VCaP (cell line): ENCODE data around the gene CCDC27.

Experiments used
- H3K27ac ChIP-seq: fragments of 450-650 bp; 2 replicates; pipeline ENCODE4 v1.5.1; 2017
- TF ChIP-seq, protein P1 (sequence below): fragments of 450-650 bp; conservative IDR thresholded peaks from 2 replicates; pipeline ENCODE4 v1.5.1; 2017; ENCODE audit warnings: mild to moderate bottlenecking, moderate library complexity

The CCDC27 gene

GRCh38 chr1:3787745-3788605, 35.7 kb downstream of the CCDC27 start:
- no peak overlapping the region for H3K27ac ChIP-seq

DNA sequence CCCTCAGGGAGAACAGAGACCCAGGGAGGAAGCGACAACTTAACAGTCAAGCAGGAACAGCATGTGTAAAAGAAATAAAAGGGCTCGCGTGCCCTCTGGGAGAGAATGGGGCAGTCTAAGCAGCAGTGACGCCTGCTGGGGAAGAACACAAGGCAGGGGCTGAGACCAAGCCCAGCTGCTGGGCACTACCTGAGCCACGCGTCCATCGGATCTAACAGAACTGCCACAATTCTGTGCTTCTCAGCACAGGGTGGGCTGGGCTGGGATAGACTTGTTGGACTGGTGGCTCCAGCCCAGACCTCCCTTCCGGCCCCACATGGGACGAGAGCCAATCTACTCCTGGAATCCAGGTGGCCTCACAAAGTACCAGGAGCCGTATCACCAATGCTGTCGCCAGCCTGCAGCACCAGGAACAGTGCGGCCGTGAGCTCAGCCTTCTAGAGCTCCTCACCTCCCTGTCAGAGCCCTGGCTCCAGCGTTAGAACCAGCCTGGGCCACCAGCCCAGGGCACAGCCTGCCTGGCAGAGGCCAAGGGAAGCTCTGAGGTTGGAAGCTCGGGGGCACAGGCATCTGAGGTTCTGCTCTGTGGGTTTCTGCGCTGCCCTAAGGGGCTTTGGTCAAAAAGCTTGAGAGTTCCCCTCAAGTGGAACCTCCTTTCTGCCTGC, 36.6 kb downstream of the CCDC27 start:
- no peak overlapping the region for H3K27ac ChIP-seq
- TF ChIP-seq, protein P1, sequence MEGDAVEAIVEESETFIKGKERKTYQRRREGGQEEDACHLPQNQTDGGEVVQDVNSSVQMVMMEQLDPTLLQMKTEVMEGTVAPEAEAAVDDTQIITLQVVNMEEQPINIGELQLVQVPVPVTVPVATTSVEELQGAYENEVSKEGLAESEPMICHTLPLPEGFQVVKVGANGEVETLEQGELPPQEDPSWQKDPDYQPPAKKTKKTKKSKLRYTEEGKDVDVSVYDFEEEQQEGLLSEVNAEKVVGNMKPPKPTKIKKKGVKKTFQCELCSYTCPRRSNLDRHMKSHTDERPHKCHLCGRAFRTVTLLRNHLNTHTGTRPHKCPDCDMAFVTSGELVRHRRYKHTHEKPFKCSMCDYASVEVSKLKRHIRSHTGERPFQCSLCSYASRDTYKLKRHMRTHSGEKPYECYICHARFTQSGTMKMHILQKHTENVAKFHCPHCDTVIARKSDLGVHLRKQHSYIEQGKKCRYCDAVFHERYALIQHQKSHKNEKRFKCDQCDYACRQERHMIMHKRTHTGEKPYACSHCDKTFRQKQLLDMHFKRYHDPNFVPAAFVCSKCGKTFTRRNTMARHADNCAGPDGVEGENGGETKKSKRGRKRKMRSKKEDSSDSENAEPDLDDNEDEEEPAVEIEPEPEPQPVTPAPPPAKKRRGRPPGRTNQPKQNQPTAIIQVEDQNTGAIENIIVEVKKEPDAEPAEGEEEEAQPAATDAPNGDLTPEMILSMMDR: no peak

More at GRCh38 chr1:3787745-3788605, 35.7 kb downstream of the CCDC27 start:
- TF ChIP-seq, protein P1: no peak

DNA sequence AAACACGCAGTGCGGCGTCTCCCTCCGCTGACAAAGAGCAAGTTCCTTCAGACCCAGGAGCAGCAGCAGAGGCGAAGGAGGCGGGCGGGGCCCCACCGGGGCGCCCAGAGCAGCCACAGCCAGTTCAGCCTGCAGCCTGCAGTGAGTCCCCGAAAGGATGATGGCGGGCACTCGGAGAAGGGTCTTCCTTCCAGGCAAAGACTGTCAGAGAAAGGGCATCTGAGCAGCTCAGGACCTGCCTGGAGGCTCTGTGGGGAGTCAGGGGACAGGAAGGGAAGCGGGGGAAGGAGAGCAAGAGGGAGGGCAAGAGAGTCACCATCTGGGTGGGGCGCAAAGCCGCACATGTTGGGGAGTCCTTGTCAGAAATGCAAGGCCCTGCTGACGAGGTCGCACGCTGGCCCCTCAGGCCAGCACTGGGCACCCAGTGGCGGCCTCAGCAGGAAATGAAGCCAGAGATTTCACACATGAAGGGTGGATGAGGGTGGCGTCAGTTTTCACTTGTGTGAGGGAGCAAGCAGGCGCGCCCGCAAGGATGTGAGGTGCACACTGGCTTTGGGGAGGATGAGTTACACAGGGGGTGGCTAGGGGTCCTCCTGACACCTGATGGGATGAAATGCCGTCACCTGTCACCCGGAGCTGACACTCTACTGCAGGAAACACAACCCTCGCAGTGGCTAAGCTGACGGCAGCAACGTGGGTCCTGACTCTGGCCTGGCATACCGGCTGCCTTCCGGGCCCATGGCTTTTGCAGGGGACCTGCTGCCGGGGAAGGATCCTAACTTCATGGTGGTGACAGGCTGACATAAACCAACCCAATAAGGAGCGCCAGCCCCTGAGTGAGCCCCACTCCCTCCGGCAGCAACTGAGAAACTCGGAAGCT, 37.4 kb downstream of the CCDC27 start:
- TF ChIP-seq, protein P1: no peak
- no peak overlapping the region for H3K27ac ChIP-seq

GRCh38 chr1:3790500-3790923, 38.3 kb downstream of the CCDC27 start:
- no peak overlapping the region for H3K27ac ChIP-seq
- TF ChIP-seq, protein P1: no peak

GRCh38 chr1:3790952-3791351, 38.7 kb downstream of the CCDC27 start:
- TF ChIP-seq, protein P1: no peak
- H3K27ac ChIP-seq: no peak overlapping the region

DNA sequence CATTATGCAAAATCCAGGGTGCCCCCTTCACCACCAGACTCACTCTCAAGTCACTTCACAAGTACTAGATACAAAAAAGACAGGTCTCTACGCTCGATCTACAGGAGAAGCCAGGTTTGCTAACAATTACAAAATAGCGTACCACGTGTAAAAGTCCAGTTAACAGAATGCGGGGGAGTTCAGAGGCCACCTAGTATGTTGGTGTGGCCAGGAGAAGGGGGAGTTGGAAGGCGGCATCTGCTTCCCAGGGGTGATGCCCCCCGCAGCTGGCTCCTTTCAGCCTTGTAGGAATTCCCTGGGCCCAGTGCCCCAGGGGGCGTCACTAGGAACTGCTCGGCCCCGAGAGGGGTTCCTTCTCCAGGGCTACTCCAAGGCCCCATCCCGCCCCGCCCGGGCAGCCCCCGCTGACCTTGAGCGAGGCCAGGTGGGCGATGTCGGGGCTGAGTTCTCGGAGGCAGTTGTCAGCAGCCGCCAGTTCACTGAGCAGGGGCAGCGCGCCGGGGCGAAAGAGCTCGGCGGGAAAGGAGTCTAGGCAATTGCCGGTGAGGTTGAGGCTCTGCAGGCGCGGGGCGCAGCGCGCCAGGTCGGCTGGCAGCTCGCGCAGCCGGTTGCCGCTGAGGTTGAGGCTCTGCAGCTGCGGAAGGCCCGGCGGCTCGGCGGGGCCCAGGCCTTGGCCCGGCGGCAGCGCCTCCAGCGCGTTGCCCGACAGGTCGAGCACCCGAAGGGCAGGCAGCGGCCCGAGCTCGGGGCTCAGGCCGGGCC, 43.4 kb downstream of the CCDC27 start:
- H3K27ac ChIP-seq: peak overlapping the region; percentile 87
- TF ChIP-seq, protein P1: no peak
